GM23338 (cell line): ENCODE measurements around the gene JAZF1. TPM values are rescaled to one million over a fixed set of nuclear protein-coding genes. Genes with fewer than 3 reads are reported as not detected.

Experiments used
- ATAC-seq: fragments of 200-7000 bp; cut with Tn5 transposase; 3 replicates; pipeline ENCODE4 v1.9.1; 2020
- DNase-seq: peaks from one replicate; pipeline ENCODE4 v3.0.0-alpha.2; 2015; ENCODE audit warnings: low spot score
- H2AFZ ChIP-seq: fragments of 200-600 bp; sonication (generic); 2 replicates; pipeline ENCODE4 v1.8.0; 2016; ENCODE audit warnings: antibody characterized with exemption, mild to moderate bottlenecking, moderate library complexity
- H3F3A ChIP-seq: fragments of 200-600 bp; sonication (generic); replicated peaks from 2 replicates; pipeline ENCODE4 v1.8.0; 2017; ENCODE audit warnings: antibody characterized with exemption, mixed run types, low read depth
- H3K27ac ChIP-seq: fragments of 200-600 bp; sonication (generic); 2 replicates; pipeline ENCODE4 v1.6.1; 2016; ENCODE audit warnings: low read depth
- H3K27me3 ChIP-seq: fragments of 200-600 bp; sonication (generic); 2 replicates; pipeline ENCODE4 v1.8.0; 2016; ENCODE audit warnings: mild to moderate bottlenecking, mixed run types, moderate library complexity; ENCODE audit not compliant: insufficient read depth
- H3K36me3 ChIP-seq: fragments of 200-600 bp; sonication (generic); 2 replicates; pipeline ENCODE4 v1.8.0; 2016; ENCODE audit warnings: mild to moderate bottlenecking; ENCODE audit not compliant: insufficient read depth
- H3K4me1 ChIP-seq: fragments of 200-600 bp; sonication (generic); 2 replicates; pipeline ENCODE4 v1.8.0; 2016; ENCODE audit warnings: mild to moderate bottlenecking, moderate library complexity; ENCODE audit not compliant: insufficient read depth
- H3K4me2 ChIP-seq: fragments of 200-600 bp; sonication (generic); 2 replicates; pipeline ENCODE4 v1.7.1; 2017; ENCODE audit warnings: mixed run types
- H3K4me3 ChIP-seq: fragments of 200-600 bp; sonication (generic); 2 replicates; pipeline ENCODE4 v1.6.1; 2016; ENCODE audit warnings: mixed run types
- H3K79me2 ChIP-seq: fragments of 200-600 bp; sonication (generic); replicated peaks from 2 replicates; pipeline ENCODE4 v1.8.0; 2017; ENCODE audit warnings: mild to moderate bottlenecking; ENCODE audit not compliant: insufficient read depth
- H3K9me2 ChIP-seq: fragments of 200-600 bp; sonication (generic); 2 replicates; pipeline ENCODE4 v1.8.0; 2017; ENCODE audit not compliant: insufficient read depth
- H4K20me1 ChIP-seq: fragments of 200-600 bp; sonication (generic); replicated peaks from 2 replicates; pipeline ENCODE4 v1.8.0; 2017; ENCODE audit warnings: mild to moderate bottlenecking; ENCODE audit not compliant: insufficient read depth
- H3K27ac Mint-ChIP-seq: 2 replicates; pipeline ENCODE4 v1.8.0; 2020; ENCODE audit warnings: inconsistent platforms, mild to moderate bottlenecking, moderate library complexity, mixed read lengths
- H3K27me3 Mint-ChIP-seq: 3 replicates; pipeline ENCODE4 v1.8.0; 2022; ENCODE audit warnings: low read depth, mild to moderate bottlenecking, moderate library complexity, mixed read lengths, inconsistent platforms; ENCODE audit not compliant: insufficient read depth, poor library complexity
- H3K36me3 Mint-ChIP-seq: 3 replicates; pipeline ENCODE4 v1.8.0; 2021; ENCODE audit warnings: low read depth, mild to moderate bottlenecking, inconsistent platforms, moderate library complexity, mixed read lengths
- H3K4me1 Mint-ChIP-seq: 3 replicates; pipeline ENCODE4 v1.8.0; 2020; ENCODE audit warnings: mild to moderate bottlenecking, inconsistent platforms, mixed read lengths
- H3K4me3 Mint-ChIP-seq: 3 replicates; pipeline ENCODE4 v1.8.0; 2021; ENCODE audit warnings: moderate library complexity, mild to moderate bottlenecking, inconsistent platforms, mixed read lengths
- H3K9me3 Mint-ChIP-seq: 3 replicates; pipeline ENCODE4 v1.8.0; 2020; ENCODE audit warnings: moderate library complexity, mild to moderate bottlenecking, inconsistent platforms, mixed read lengths
- CREB1 ChIP-seq: fragments of 250-450 bp; sonication (Bioruptor Pico); IDR thresholded peaks from 2 replicates; pipeline ENCODE4 v1.5.0; 2020; ENCODE audit warnings: low read depth, mild to moderate bottlenecking, moderate library complexity
- CTCF ChIP-seq, 2 experiments: fragments of 200-600 bp in 1 of 2; sonication (generic) in 1 of 2; conservative IDR thresholded peaks; 2 replicates each; pipeline versions ENCODE4 v1.5.1 to v1.6.1; 2016 to 2017; ENCODE audit warnings: antibody characterized with exemption in 2 of 2, low read depth in 2 of 2, mild to moderate bottlenecking in 2 of 2, moderate library complexity in 1 of 2
- ETS1 ChIP-seq: IDR thresholded peaks from 2 replicates; pipeline ENCODE4 v1.6.1; 2016; ENCODE audit warnings: antibody characterized with exemption
- EZH2 ChIP-seq: fragments of 200-600 bp; sonication (generic); IDR thresholded peaks from one replicate; pipeline ENCODE4 v1.8.0; 2017; ENCODE audit warnings: antibody characterized with exemption, mild to moderate bottlenecking, low read depth; ENCODE audit not compliant: unreplicated experiment
- EZH2phosphoT487 ChIP-seq: fragments of 200-600 bp; sonication (generic); IDR thresholded peaks from one replicate; pipeline ENCODE4 v1.8.1; 2018; ENCODE audit warnings: antibody characterized with exemption; ENCODE audit not compliant: unreplicated experiment
- JUNB ChIP-seq: IDR thresholded peaks from one replicate; pipeline ENCODE4 v1.6.1; 2016; ENCODE audit warnings: antibody characterized with exemption; ENCODE audit not compliant: unreplicated experiment
- NANOG ChIP-seq: IDR thresholded peaks from 2 replicates; pipeline ENCODE4 v1.6.1; 2016; ENCODE audit warnings: antibody characterized with exemption, borderline replicate concordance
- POLR2AphosphoS5 ChIP-seq: IDR thresholded peaks from 2 replicates; pipeline ENCODE4 v1.6.1; 2016; ENCODE audit warnings: antibody characterized with exemption, low read depth
- REST ChIP-seq: IDR thresholded peaks from one replicate; pipeline ENCODE4 v1.6.1; 2018; ENCODE audit warnings: antibody characterized with exemption; ENCODE audit not compliant: unreplicated experiment
- STAT1 ChIP-seq: IDR thresholded peaks from one replicate; pipeline ENCODE4 v1.6.1; 2016; ENCODE audit warnings: antibody characterized with exemption; ENCODE audit not compliant: unreplicated experiment
- ZNF114 ChIP-seq: fragments of 250-450 bp; sonication (Bioruptor Pico); IDR thresholded peaks from 2 replicates; pipeline ENCODE4 v1.5.0; 2020; ENCODE audit warnings: mild to moderate bottlenecking, moderate library complexity
- ZNF331 ChIP-seq: fragments of 250-450 bp; sonication (Bioruptor Pico); IDR thresholded peaks from 2 replicates; pipeline ENCODE4 v1.5.0; 2020; ENCODE audit warnings: low read depth, mild to moderate bottlenecking, moderate library complexity
- ZNF462 ChIP-seq: fragments of 250-450 bp; sonication (Bioruptor Pico); IDR thresholded peaks from 2 replicates; pipeline ENCODE4 v1.5.0; 2020; ENCODE audit warnings: mild to moderate bottlenecking, moderate library complexity
- polyA plus RNA-seq: library from polyadenylated mRNA; unstranded; fragments of >200 nt; fragmentation: Nextera tagmentation; extraction: Ambion mirVana; gene quantifications from 2 replicates; pipeline ENCODE4 v1.2.1, GENCODE V29; 2016
- total RNA-seq: library from RNA; depleted of rRNA; stranded (reverse); fragments of >200 nt; shearing (Covaris generic); gene quantifications from 2 replicates; pipeline ENCODE4 v1.2.3, GENCODE V29; 2014

JAZF1 gene
- total and polyA plus RNA-seq, 2 experiments from 2014 or later: 12.2 to 22.2 TPM

GRCh38 chr7:28156401-28156800, 24.2 kb downstream of the JAZF1 start:
- Mint-ChIP-seq H3K27ac (no peak overlapping the region), H3K36me3 (no peaks in the 10 kb centered on the region), H3K4me1 (peaks cover 14% of the 10 kb centered on the region), H3K9me3 (no peaks in the 10 kb centered on the region), H3K4me3 (no peak overlapping the region), H3K27me3 (no peaks in the 10 kb centered on the region)
- DNase-seq: no peak
- H3K79me2 ChIP-seq: peaks cover 58% of the 10 kb centered on the region
- no peak overlapping the region for H3K4me2 ChIP-seq
- peaks cover 6% of the 10 kb centered on the region for H3K9me2 ChIP-seq
- no peaks in the 10 kb centered on the region; the same call in 1 of the 2 replicates for H4K20me1 ChIP-seq
- TF ChIP-seq ZNF331 (no peak), ZNF114 (CRISPR knock-in tag) (no peak), JUNB (no peak), CREB1 (no peak), REST (no peak), ETS1 (no peak), POLR2AphosphoS5 (no peak), CTCF (conservative IDR thresholded peaks at IDR 0.05; ENCODE audit: low read depth in 2 of 2) (no peak), NANOG (no peak), EZH2phosphoT487 (no peak), STAT1 (no peak), ZNF462 (CRISPR knock-in tag) (no peak), EZH2 (no peak)
- no peak overlapping the region for H2AFZ ChIP-seq
- H3K27me3 ChIP-seq: no peaks in the 10 kb centered on the region
- H3K27ac ChIP-seq: no peak overlapping the region
- ATAC-seq: no peak
- H3K36me3 ChIP-seq: no peaks in the 10 kb centered on the region
- H3K4me1 ChIP-seq: peaks cover 12% of the 10 kb centered on the region
- H3F3A ChIP-seq: no peaks in the 10 kb centered on the region
- no peak overlapping the region for H3K4me3 ChIP-seq
